Measurements from ENCODE around the gene ALKBH5.

DNA sequence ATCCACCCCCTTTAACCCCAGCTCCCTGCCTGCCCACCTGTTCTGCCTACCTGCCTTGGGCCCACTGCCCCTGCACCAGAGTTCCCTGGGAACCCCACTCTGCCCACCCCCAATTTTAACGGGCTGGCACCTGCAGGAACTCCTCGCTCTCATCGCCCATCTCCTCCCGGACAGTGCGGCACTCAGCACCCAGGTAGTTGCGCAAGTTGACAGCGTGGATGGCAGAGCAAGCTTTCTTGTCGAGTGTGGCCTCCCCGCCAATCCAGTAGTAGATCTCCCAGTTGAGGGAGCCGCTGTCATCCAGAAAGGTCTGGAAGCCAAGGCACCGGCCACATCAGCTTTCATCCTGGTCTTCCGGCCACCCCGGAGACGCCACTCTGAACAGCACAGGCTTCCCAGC is 67.1 kb downstream of the ALKBH5 start:
- TF ChIP-seq CTCF (IDR thresholded peaks at IDR 0.05; ENCODE audit: low read depth, low read length) (no peak), POLR2A (IDR thresholded peaks at IDR 0.05; ENCODE audit: extremely low read depth, insufficient read length) (no peak), MAX (IDR thresholded peaks at IDR 0.05; ENCODE audit: low read depth, low read length) (no peak)

Measured in NB4 (cell line).